LNCAP (cell line): ENCODE results near the gene CD300LB.

Experiments
- TF ChIP-seq, protein P1 (sequence below): fragments of 450-650 bp; IDR thresholded peaks from 2 replicates; pipeline ENCODE4 v1.5.1; 2017; ENCODE audit warnings: mild to moderate bottlenecking

Gene CD300LB

DNA sequence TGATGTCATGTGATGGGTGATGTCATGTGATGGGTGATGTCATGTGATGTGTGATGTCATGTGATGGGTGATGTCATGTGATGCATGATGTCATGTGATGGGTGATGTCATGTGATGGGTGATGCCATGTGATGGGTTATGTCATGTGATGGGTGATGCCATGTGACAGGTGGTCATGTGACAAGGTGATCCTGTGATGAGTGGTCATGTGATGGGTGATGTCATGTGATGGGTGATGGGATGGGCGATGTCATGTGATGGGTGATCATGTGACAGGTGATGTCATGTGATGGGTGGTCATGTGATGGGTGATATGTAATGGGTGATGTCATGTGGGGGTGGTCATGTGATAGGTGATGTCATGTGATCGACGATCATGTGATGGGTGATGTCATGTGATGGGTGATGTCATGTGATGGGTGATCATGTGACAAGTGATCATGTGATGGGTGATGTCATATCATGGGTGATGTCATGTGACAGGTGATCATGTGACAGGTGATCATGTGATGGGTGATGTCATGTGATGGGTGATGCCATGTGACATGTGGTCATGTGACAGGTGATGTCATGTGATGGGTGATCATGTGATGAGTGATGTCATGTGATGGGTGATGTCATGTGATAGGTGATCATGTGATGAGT is 17.2 kb downstream of the CD300LB start:
- TF ChIP-seq, protein P1, sequence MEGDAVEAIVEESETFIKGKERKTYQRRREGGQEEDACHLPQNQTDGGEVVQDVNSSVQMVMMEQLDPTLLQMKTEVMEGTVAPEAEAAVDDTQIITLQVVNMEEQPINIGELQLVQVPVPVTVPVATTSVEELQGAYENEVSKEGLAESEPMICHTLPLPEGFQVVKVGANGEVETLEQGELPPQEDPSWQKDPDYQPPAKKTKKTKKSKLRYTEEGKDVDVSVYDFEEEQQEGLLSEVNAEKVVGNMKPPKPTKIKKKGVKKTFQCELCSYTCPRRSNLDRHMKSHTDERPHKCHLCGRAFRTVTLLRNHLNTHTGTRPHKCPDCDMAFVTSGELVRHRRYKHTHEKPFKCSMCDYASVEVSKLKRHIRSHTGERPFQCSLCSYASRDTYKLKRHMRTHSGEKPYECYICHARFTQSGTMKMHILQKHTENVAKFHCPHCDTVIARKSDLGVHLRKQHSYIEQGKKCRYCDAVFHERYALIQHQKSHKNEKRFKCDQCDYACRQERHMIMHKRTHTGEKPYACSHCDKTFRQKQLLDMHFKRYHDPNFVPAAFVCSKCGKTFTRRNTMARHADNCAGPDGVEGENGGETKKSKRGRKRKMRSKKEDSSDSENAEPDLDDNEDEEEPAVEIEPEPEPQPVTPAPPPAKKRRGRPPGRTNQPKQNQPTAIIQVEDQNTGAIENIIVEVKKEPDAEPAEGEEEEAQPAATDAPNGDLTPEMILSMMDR = no peak

DNA sequence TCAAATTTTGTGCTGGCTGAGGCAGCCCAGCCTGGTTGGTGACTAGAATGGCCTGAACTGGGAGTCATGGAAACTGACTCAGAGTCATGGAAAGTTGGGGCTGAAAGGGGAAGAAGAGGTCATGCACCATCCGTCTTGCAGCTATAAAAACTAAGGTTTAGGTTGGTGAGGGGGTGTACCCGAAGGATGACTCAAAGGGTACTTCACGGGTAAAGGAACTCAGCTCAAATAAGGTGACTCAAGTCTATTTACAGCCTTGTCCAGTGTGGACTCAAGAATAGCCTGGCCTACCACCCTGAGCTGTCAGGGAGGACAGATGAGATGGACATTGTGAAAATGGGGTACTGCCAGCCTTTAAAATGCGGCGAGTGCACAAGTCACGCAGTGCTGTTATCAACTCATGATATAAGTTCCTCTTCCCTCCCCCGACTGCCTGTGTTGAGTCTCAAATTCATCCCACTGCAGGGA is 18.6 kb downstream of the CD300LB start:
- TF ChIP-seq, protein P1 = no peak

DNA sequence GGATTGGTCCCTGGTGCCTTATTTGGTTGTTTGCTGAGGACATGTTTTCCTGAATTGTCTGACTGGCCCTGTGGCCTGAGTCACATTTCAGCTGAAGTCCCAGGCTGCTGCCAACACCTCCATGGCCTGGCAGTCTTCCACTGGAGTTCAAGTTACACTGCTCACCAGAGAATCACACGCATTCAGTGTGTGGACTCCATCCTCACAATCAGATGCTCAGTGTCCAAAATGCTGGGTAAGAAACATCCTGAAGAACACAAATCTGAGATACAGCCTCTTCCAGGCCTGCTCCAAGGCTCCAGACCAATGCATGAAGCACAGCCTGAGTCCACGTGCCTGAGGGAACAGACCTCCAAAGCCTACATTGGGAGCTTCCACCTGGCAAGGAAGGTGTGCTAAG is 19.2 kb downstream of the CD300LB start:
- TF ChIP-seq, protein P1 = no peak

DNA sequence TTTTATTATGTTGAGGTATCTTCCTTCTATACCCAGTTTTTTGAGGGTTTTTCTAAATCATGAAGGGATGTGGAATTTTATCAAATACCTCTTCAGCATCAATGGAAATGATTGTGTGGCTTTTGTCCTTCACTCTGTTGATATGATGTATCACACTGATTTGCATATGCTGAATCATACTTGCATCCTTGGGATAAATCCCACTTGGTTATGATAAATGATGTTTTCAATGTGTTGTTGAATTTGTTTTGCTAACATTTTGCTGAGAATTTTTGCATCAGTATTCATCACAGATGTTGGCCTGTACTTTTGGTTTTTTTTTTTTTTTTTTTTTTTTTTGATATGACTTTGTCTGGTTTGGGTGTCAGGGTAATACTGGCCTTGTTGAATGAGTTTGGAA is 23.1 kb downstream of the CD300LB start:
- TF ChIP-seq, protein P1 = no peak

DNA sequence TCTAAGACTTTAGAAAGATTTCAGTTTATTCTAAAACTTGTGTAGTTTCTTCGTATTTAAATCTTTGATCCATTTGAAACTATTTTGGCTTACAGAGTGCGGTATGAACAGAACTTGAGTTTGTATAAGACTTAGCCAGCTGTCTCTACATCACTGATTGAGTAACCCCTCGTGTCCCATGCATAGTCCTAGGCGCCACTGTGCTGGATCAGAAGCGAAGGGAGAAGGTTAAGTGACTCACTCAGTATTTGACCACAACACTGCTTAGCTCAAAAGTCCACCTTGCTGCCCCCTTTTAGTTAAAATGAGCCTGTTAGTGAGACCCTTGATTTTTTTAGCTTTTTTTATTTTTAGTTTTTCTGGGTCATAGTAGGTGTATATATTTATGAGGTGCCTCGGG is 28.4 kb downstream of the CD300LB start:
- TF ChIP-seq, protein P1 = no peak

DNA sequence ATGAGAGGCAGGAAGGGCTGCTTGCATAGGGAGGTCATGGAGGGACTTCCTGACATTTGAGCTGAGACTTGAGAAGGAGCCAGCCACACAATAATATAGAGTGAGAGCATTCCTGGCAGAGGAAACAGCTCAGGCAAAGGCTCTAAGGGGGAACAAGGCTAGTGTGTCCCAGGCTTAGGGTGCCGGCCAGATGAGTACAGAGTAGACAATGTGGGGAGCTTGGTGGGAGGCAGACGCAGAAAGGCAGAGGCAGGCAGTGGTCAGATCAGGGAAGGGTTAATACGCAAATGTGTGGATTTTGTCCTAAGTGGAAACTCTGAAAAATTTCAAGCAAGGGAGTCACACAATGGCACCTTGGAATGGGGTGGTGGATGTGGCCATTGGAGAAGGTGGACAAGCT is 31.3 kb downstream of the CD300LB start:
- TF ChIP-seq, protein P1 = no peak

DNA sequence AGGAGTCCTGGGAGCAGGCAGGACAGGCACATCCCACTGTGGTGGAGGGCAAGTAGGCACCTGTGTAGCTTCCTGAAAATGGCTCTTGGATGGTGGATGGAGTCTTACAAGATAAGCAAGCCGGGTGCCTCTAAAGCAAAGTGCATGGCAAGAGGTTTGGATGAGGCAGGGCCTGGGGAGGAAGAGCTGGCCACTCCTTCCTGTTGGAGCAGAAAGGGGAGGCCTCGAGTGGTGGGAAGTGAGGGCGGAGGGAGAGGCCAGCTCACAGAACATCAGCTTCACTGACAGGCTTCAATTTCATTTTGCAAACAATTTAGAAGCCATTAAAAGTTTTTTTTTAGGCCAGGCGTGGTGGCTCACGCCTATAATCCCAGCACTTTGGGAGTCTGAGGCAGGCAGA is 33.8 kb downstream of the CD300LB start:
- TF ChIP-seq, protein P1 = no peak
